HepG2 (cell line): ENCODE data around the gene C11orf21. TPM values are rescaled to one million over a fixed set of nuclear protein-coding genes. Genes with fewer than 3 reads are reported as not detected.

Experiments used
- ATAC-seq: fragments of 200-7000 bp; cut with Tn5 transposase; 3 replicates; pipeline ENCODE4 v1.9.1; 2020; ENCODE audit warnings: mild to moderate bottlenecking, moderate library complexity
- BruUV-seq: library from RNA; stranded (reverse); fragments of 400-500 nt; replicated peaks from 2 replicates; lab custom pipeline; 2021; lab: Mats Ljungman, UMichigan
- CTCF ChIA-PET: fragments of 300-600 bp; formaldehyde crosslinking; extraction: SDS; loops from one replicate; lab custom pipeline; 2021; ENCODE audit warnings: low total read pairs, inconsistent platforms, low intra/inter-chr PET ratio; lab: Yijun Ruan, JAX
- POLR2A ChIA-PET: fragments of 350-600 bp; sonication (Branson Sonifier 250); formaldehyde crosslinking; loops from one replicate; lab custom pipeline; 2020; ENCODE audit warnings: antibody characterized with exemption, inconsistent platforms; lab: Yijun Ruan, JAX
- DNase-seq: peaks from one replicate; pipeline ENCODE4 v3.0.0-alpha.2; 2015; ENCODE audit warnings: low spot score
- FAIRE-seq: peaks from 3 replicates; lab custom pipeline; 2011; peaks lifted over from hg19 to GRCh38; lab: Jason Lieb, UNC
- H2AFZ ChIP-seq: one replicate; pipeline ENCODE4 v1.6.1; 2011; ENCODE audit warnings: low read length, inconsistent platforms
- H3K27ac ChIP-seq: fragments of 300-600 bp; 3 replicates; pipeline ENCODE4 v1.8.0; 2011; ENCODE audit warnings: mixed run types, mild to moderate bottlenecking, mixed read lengths, low read length, inconsistent platforms; ENCODE audit not compliant: insufficient read depth; ENCODE audit errors: extremely low read length
- H3K27me3 ChIP-seq, 2 experiments: fragments of 200-600 bp in 1 of 2; 2 replicates in 1 of 2; 3 replicates in 1 of 2; pipeline versions ENCODE4 v1.6.0 to v1.8.0; 2011; ENCODE audit warnings: low read length in 2 of 2, mild to moderate bottlenecking in 2 of 2, moderate library complexity in 2 of 2, inconsistent platforms in 1 of 2; ENCODE audit not compliant: insufficient read depth in 2 of 2, control insufficient read depth in 1 of 2
- H3K36me3 ChIP-seq, 2 experiments: fragments of 200-600 bp in 1 of 2; replicated peaks in 1 of 2; 2 replicates in 1 of 2; 3 replicates in 1 of 2; pipeline versions ENCODE4 v1.5.1 to v1.8.0; 2011; ENCODE audit warnings: low read length in 2 of 2, inconsistent platforms in 1 of 2; ENCODE audit not compliant: insufficient read depth in 2 of 2, control insufficient read depth in 1 of 2
- H3K4me1 ChIP-seq: 2 replicates; pipeline ENCODE4 v1.5.1; 2012; ENCODE audit warnings: low read length, inconsistent platforms; ENCODE audit not compliant: insufficient read depth
- H3K4me2 ChIP-seq: 2 replicates; pipeline ENCODE4 v1.6.0; 2011; ENCODE audit warnings: low read depth, low read length, inconsistent platforms
- H3K4me3 ChIP-seq, 3 experiments: fragments of 200-600 bp in 1 of 3; sonication (generic), shearing (Covaris generic) in 1 of 3; replicated peaks in 1 of 3; 2 replicates each; pipeline ENCODE4 v1.5.1; 2011 to 2016; ENCODE audit warnings: low read length in 3 of 3, inconsistent platforms in 2 of 3, low read depth in 2 of 3, mild to moderate bottlenecking in 2 of 3, control low read depth in 1 of 3, mixed read lengths in 1 of 3; ENCODE audit not compliant: insufficient read depth in 1 of 3
- H3K79me2 ChIP-seq: one replicate; pipeline ENCODE4 v1.6.1; 2011; ENCODE audit warnings: low read length, inconsistent platforms; ENCODE audit not compliant: insufficient read depth
- H3K9ac ChIP-seq: 2 replicates; pipeline ENCODE4 v1.6.0; 2011; ENCODE audit warnings: mild to moderate bottlenecking, low read depth, low read length, inconsistent platforms; ENCODE audit not compliant: insufficient read depth
- H3K9me3 ChIP-seq: 2 replicates; pipeline ENCODE4 v1.5.1; 2012; ENCODE audit warnings: mild to moderate bottlenecking, low read length
- H4K20me1 ChIP-seq: 2 replicates; pipeline ENCODE4 v1.6.0; 2011; ENCODE audit warnings: inconsistent platforms, mild to moderate bottlenecking, low read length, moderate library complexity; ENCODE audit not compliant: insufficient read depth
- GMEB1 ChIP-seq: sonication (generic); formaldehyde crosslinking; IDR thresholded peaks from 2 replicates; pipeline ENCODE4 v1.5.1; 2020; ENCODE audit warnings: missing genetic modification reagents, mild to moderate bottlenecking, borderline replicate concordance
- KDM2A ChIP-seq: sonication (generic); formaldehyde crosslinking; IDR thresholded peaks from 2 replicates; pipeline ENCODE4 v1.4.0; 2020; ENCODE audit warnings: low read depth, missing genetic modification reagents, borderline replicate concordance
- MBD4 ChIP-seq: IDR thresholded peaks from 2 replicates; pipeline ENCODE4 v1.6.1; 2012; ENCODE audit warnings: low read length, inconsistent platforms, borderline replicate concordance
- NFYB ChIP-seq: sonication (generic); formaldehyde crosslinking; IDR thresholded peaks from 2 replicates; pipeline ENCODE4 v1.4.0; 2020; ENCODE audit warnings: missing genetic modification reagents
- ZNF18 ChIP-seq: sonication (generic); formaldehyde crosslinking; IDR thresholded peaks from 2 replicates; pipeline ENCODE4 v1.8.0; 2022; ENCODE audit warnings: mild to moderate bottlenecking, missing genetic modification reagents; ENCODE audit not compliant: insufficient replicate concordance
- ZNF383 ChIP-seq: sonication (generic); formaldehyde crosslinking; IDR thresholded peaks from 2 replicates; pipeline ENCODE4 v1.4.0; 2020; ENCODE audit warnings: missing genetic modification reagents, mild to moderate bottlenecking, borderline replicate concordance
- WGBS: methylation state at CpG from one replicate; pipeline ENCODE4 v1.1.6; 2017; ENCODE audit warnings: low lambda C conversion rate; 5-methylcytosine and 5-hydroxymethylcytosine counted together
- in situ Hi-C: cut with HindIII; loops from 2 replicates; pipeline ENCODE4 v1.10.0; 2017; ENCODE audit warnings: low pct_unique_long_range_greater_than_20kb; ENCODE audit not compliant: extremely low pct_ligation_motif_present
- intact Hi-C: fragments of 100-400 bp; cut with micrococcal nuclease; formaldehyde crosslinking; loops from one replicate; pipeline ENCODE4 v1.10.0; 2022; ENCODE audit not compliant: unreplicated experiment
- polyA plus RNA-seq, 8 experiments: library from polyadenylated mRNA; depleted of rRNA in 3 of 8; stranded (reverse) in 7 of 8; unstranded in 1 of 8; fragments of >200 nt; fragmentation: Illumina TruSeq in 4 of 8; extraction: Trizol in 4 of 8; gene quantifications; 2 replicates each; pipeline versions ENCODE4 v1.2.1 to v1.2.3, GENCODE V29; 2011 to 2016; ENCODE audit warnings: low read depth in 4 of 8, missing spikeins in 1 of 8, mixed read lengths in 1 of 8; ENCODE audit not compliant: insufficient read depth in 1 of 8
- total RNA-seq, 5 experiments: library from RNA; depleted of rRNA; stranded (reverse); fragments of >200 nt; fragmentation: Illumina TruSeq; extraction: Trizol; gene quantifications; 2 replicates each; pipeline ENCODE4 v1.2.3, GENCODE V29; 2016; ENCODE audit warnings: low read depth in 1 of 5

C11orf21 gene
- total and polyA plus RNA-seq, 2 of the 13 experiments (the other 11 are each of a cell fraction or from before 2014, with no cell fraction given), result 0.08 TPM; not detected in 1

GRCh38 chr11:2293531-2293971 lies 8.2 kb downstream of the C11orf21 start:
- no peak overlapping the region for H3K27ac ChIP-seq
- no peaks in the 10 kb centered on the region for H4K20me1 ChIP-seq
- ChIA-PET CTCF (interaction anchor here (2.2 kb wide), 1 partner anchor 96 kb away, joined by 9 read pairs; no protein-coding TSS in a partner anchor), POLR2A (no interaction called here)
- no peak overlapping the region for H3K4me2 ChIP-seq
- no peak for TF ChIP-seq GMEB1 (CRISPR knock-in tag)
- no peak for TF ChIP-seq KDM2A (CRISPR knock-in tag)
- no peak for TF ChIP-seq ZNF18
- TF ChIP-seq ZNF383 (CRISPR knock-in tag), result no peak
- TF ChIP-seq NFYB (CRISPR knock-in tag), result no peak
- TF ChIP-seq MBD4, result no peak
- ATAC-seq (no peak), FAIRE-seq (no peak), DNase-seq (no peak)
- peaks cover 7% of the 10 kb centered on the region for H3K4me1 ChIP-seq
- H3K9me3 ChIP-seq, result no peaks in the 10 kb centered on the region
- no peaks in the 10 kb centered on the region for H3K36me3 ChIP-seq
- no peak overlapping the region for H3K4me3 ChIP-seq
- H2AFZ ChIP-seq, result no peak overlapping the region
- peaks cover 1 to 32% of the 10 kb centered on the region in 2 experiments; a peak in 2 of 5 replicates for H3K27me3 ChIP-seq
- in situ Hi-C loops (no loop called here), intact Hi-C loops (no loop called here)
- H3K9ac ChIP-seq, result no peak overlapping the region
- 67% methylated on average over 20 of the region's 20 CpGs for WGBS
- H3K79me2 ChIP-seq, result no peaks in the 10 kb centered on the region
- no TSS peak for BruUV-seq
